Hepatocyte (in vitro differentiated cells): ENCODE data around the gene NOD1. TPM values are rescaled to one million over a fixed set of nuclear protein-coding genes. Genes with fewer than 3 reads are reported as not detected.

ENCODE experiments used
- DNase-seq: peaks from one replicate; pipeline ENCODE4 v3.0.0-alpha.2; 2016; ENCODE audit warnings: low spot score
- H2AFZ ChIP-seq: fragments of 200-600 bp; sonication (generic); 2 replicates; pipeline ENCODE4 v1.6.0; 2016; ENCODE audit warnings: antibody characterized with exemption, mild to moderate bottlenecking
- H3K27ac ChIP-seq: fragments of 200-600 bp; sonication (generic); 2 replicates; pipeline ENCODE4 v1.5.1; 2016; ENCODE audit warnings: mild to moderate bottlenecking
- H3K27me3 ChIP-seq: fragments of 200-600 bp; sonication (generic); 2 replicates; pipeline ENCODE4 v1.6.1; 2016
- H3K36me3 ChIP-seq: fragments of 200-600 bp; sonication (generic); replicated peaks from 2 replicates; pipeline ENCODE4 v1.5.1; 2016; ENCODE audit warnings: low read depth; ENCODE audit not compliant: insufficient read depth
- H3K4me1 ChIP-seq: fragments of 200-600 bp; sonication (generic); 2 replicates; pipeline ENCODE4 v1.5.1; 2016; ENCODE audit warnings: mild to moderate bottlenecking, moderate library complexity; ENCODE audit not compliant: insufficient read depth
- H3K4me2 ChIP-seq: fragments of 200-600 bp; sonication (generic); 2 replicates; pipeline ENCODE4 v1.6.0; 2016
- H3K4me3 ChIP-seq: fragments of 200-600 bp; sonication (generic); 2 replicates; pipeline ENCODE4 v1.5.1; 2016; ENCODE audit warnings: mild to moderate bottlenecking
- H3K79me2 ChIP-seq: fragments of 200-600 bp; sonication (generic); 2 replicates; pipeline ENCODE4 v1.6.0; 2017; ENCODE audit warnings: mild to moderate bottlenecking
- H3K9me2 ChIP-seq: fragments of 200-600 bp; sonication (generic); replicated peaks from 2 replicates; pipeline ENCODE4 v1.6.0; 2017; ENCODE audit warnings: mild to moderate bottlenecking; ENCODE audit not compliant: insufficient read depth
- H3K9me3 ChIP-seq: fragments of 200-600 bp; sonication (generic); 2 replicates; pipeline ENCODE4 v1.5.1; 2016; ENCODE audit warnings: low read depth, mild to moderate bottlenecking
- H4K20me1 ChIP-seq: fragments of 200-600 bp; sonication (generic); 2 replicates; pipeline ENCODE4 v1.6.0; 2016; ENCODE audit warnings: mild to moderate bottlenecking; ENCODE audit not compliant: insufficient read depth, poor library complexity, severe bottlenecking
- EZH2 ChIP-seq: fragments of 200-600 bp; sonication (generic); IDR thresholded peaks from 2 replicates; pipeline ENCODE4 v1.6.1; 2016; ENCODE audit warnings: antibody characterized with exemption, mild to moderate bottlenecking, borderline replicate concordance
- EZH2phosphoT487 ChIP-seq: fragments of 200-600 bp; sonication (generic); IDR thresholded peaks from one replicate; pipeline ENCODE4 v1.6.1; 2018; ENCODE audit warnings: antibody characterized with exemption, mild to moderate bottlenecking, low read depth, moderate library complexity; ENCODE audit not compliant: unreplicated experiment, severe bottlenecking
- WGBS: methylation state at CpG from one replicate; pipeline ENCODE4 v1.1.6; 2016; ENCODE audit warnings: low lambda C conversion rate; ENCODE audit errors: missing lambda C conversion rate; 5-methylcytosine and 5-hydroxymethylcytosine counted together
- polyA plus RNA-seq: library from polyadenylated mRNA; unstranded; fragments of >200 nt; fragmentation: Nextera tagmentation; extraction: Ambion mirVana; gene quantifications from 2 replicates; pipeline ENCODE4 v1.2.1, GENCODE V29; 2016
- total RNA-seq: library from RNA; depleted of rRNA; stranded (reverse); fragments of >200 nt; gene quantifications from 2 replicates; pipeline ENCODE4 v1.2.3, GENCODE V29; 2014
- TF ChIP-seq, protein P1 (sequence below): fragments of 200-600 bp; sonication (generic); IDR thresholded peaks from 2 replicates; pipeline ENCODE4 v1.5.1; 2016; ENCODE audit warnings: antibody characterized with exemption, mild to moderate bottlenecking; ENCODE audit not compliant: poor library complexity

The NOD1 gene
- total and polyA plus RNA-seq, 2 experiments from 2014 or later = 3.0 to 6.1 TPM

DNA sequence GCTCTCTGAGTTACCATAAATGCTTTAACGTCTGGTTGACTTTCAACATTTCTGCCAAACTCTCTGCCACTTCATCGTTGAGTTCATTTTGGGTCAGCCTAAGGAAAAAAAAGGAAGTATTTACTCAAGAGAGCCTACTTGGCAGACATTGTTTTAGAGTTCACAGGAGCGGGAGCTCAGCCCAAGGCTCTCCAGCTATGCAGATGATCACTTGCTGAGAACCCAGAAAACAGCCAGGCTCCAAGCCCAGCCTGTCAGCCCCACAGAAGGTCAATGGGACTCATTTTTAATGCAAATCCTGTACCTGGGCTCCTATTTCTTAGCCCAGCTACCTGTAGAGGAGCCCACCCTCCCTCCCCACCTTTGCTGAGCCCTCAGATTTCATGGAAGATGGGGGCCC, 45.5 kb downstream of the NOD1 start:
- H2AFZ ChIP-seq = no peak overlapping the region
- H3K4me1 ChIP-seq = no peaks in the 10 kb centered on the region
- no peaks in the 10 kb centered on the region for H3K27me3 ChIP-seq
- DNase-seq = peak; percentile 25
- no peak overlapping the region for H3K4me2 ChIP-seq
- TF ChIP-seq, protein P1, sequence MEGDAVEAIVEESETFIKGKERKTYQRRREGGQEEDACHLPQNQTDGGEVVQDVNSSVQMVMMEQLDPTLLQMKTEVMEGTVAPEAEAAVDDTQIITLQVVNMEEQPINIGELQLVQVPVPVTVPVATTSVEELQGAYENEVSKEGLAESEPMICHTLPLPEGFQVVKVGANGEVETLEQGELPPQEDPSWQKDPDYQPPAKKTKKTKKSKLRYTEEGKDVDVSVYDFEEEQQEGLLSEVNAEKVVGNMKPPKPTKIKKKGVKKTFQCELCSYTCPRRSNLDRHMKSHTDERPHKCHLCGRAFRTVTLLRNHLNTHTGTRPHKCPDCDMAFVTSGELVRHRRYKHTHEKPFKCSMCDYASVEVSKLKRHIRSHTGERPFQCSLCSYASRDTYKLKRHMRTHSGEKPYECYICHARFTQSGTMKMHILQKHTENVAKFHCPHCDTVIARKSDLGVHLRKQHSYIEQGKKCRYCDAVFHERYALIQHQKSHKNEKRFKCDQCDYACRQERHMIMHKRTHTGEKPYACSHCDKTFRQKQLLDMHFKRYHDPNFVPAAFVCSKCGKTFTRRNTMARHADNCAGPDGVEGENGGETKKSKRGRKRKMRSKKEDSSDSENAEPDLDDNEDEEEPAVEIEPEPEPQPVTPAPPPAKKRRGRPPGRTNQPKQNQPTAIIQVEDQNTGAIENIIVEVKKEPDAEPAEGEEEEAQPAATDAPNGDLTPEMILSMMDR = no peak
- TF ChIP-seq EZH2 (no peak), EZH2phosphoT487 (no peak)
- no peak overlapping the region for H3K27ac ChIP-seq
- no peaks in the 10 kb centered on the region for H4K20me1 ChIP-seq
- H3K9me3 ChIP-seq = no peaks in the 10 kb centered on the region
- no peak overlapping the region for H3K4me3 ChIP-seq
- WGBS = 27% methylated on average over 3 of the region's 3 CpGs
- no peaks in the 10 kb centered on the region for H3K9me2 ChIP-seq
- no peaks in the 10 kb centered on the region for H3K79me2 ChIP-seq
- no peaks in the 10 kb centered on the region for H3K36me3 ChIP-seq

DNA sequence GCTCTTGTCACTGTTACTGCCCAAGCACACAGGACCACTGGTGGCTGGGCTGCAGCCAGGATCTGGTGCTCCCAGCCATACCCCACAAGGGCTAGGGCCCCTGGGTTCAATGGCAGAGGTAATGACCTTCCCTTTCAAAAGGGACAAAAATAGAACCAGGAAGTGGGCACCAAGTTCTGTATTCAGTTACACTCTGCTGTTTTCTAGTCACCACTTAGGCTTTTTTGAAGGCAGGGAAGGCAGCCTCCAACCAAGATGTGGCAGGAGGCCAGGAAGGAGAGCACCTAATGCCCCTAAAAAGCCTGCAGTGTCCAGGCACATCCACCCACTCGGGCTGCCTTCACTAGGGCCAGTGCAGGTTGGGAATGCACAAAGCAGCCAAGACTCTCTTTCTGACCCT, 47.8 kb downstream of the NOD1 start:
- Histone ChIP-seq H3K79me2 (no peaks in the 10 kb centered on the region), H3K9me2 (no peaks in the 10 kb centered on the region), H4K20me1 (no peaks in the 10 kb centered on the region), H3K9me3 (no peaks in the 10 kb centered on the region), H3K4me1 (no peaks in the 10 kb centered on the region), H3K27me3 (no peaks in the 10 kb centered on the region), H3K4me2 (no peak overlapping the region), H2AFZ (no peak overlapping the region), H3K27ac (no peak overlapping the region), H3K36me3 (no peaks in the 10 kb centered on the region), H3K4me3 (no peak overlapping the region)
- no peak for DNase-seq
- 86% methylated on average over 1 of the region's 1 CpG for WGBS
- TF ChIP-seq EZH2phosphoT487 (no peak), EZH2 (no peak)
- TF ChIP-seq, protein P1 = no peak

DNA sequence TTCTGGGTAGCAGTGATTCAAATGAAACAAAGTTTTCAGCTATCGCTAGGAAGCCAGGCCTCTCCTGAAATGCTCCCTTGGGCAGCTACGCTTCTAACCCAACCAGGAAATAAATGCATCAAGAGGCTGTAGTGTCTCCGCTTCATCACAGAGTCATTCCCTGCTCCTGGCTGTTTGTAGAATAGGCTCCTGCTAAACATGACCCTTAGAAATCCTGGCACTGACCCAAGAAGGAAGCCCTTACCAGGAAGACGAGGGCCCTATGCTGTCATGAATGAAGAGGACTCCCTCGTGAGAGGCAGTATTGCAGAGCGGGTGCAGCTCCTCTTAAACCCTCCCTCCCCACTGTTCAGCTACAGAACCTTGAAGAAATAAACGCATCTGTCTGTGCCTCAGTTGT, 48.3 kb downstream of the NOD1 start:
- 91% methylated on average over 7 of the region's 7 CpGs for WGBS
- Histone ChIP-seq H3K4me1 (no peaks in the 10 kb centered on the region), H4K20me1 (no peaks in the 10 kb centered on the region), H3K4me2 (no peak overlapping the region), H3K79me2 (no peaks in the 10 kb centered on the region), H3K27ac (no peak overlapping the region), H3K9me3 (no peaks in the 10 kb centered on the region), H2AFZ (no peak overlapping the region), H3K4me3 (no peak overlapping the region), H3K27me3 (no peaks in the 10 kb centered on the region), H3K36me3 (no peaks in the 10 kb centered on the region), H3K9me2 (no peaks in the 10 kb centered on the region)
- DNase-seq = no peak
- TF ChIP-seq EZH2phosphoT487 (no peak), EZH2 (no peak)
- TF ChIP-seq, protein P1 = no peak

DNA sequence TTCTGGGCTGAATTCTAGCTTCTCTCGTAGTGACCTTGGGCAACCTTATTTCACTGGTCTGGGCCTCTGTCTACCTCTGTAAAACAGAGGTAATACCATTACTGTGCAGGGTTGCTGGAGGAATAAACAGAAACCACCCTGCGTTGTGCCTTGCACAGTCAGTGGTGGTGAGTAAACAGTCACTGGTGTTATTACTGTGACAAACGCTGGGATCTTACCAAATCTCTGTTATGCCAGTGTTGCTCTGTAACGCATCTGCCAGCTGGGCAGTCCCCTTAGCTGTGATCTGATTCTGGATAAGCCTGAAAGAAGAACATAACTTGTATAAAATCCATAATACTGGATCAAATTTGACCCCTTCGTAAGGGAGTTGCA, 49.4 kb downstream of the NOD1 start:
- H3K27ac ChIP-seq = peak overlapping the region; percentile 64
- 88% methylated on average over 5 of the region's 5 CpGs for WGBS

More for the DNA sequence above, 49.4 kb downstream of the NOD1 start:
- H3K27me3 ChIP-seq = no peaks in the 10 kb centered on the region
- DNase-seq = no peak
- H3K9me3 ChIP-seq = no peaks in the 10 kb centered on the region
- no peak overlapping the region for H3K4me3 ChIP-seq
- no peaks in the 10 kb centered on the region for H3K79me2 ChIP-seq
- H3K9me2 ChIP-seq = no peaks in the 10 kb centered on the region
- no peak overlapping the region for H2AFZ ChIP-seq
- H3K4me2 ChIP-seq = no peak overlapping the region
- H3K4me1 ChIP-seq = no peaks in the 10 kb centered on the region
- H4K20me1 ChIP-seq = no peaks in the 10 kb centered on the region
- TF ChIP-seq EZH2 = no peak
- no peak for TF ChIP-seq EZH2phosphoT487
- TF ChIP-seq, protein P1 = no peak
- H3K36me3 ChIP-seq = no peaks in the 10 kb centered on the region
